IPS-20b (cell line): ENCODE data around the gene SLC4A4.

Experiments used
- H3K27ac ChIP-seq: one replicate; pipeline ENCODE4 v1.5.1; 2013; ENCODE audit warnings: low read length
- H3K27me3 ChIP-seq: 2 replicates; pipeline ENCODE4 v1.6.1; 2013; ENCODE audit warnings: mild to moderate bottlenecking, low read length, inconsistent platforms; ENCODE audit not compliant: insufficient read depth
- H3K36me3 ChIP-seq: 2 replicates; pipeline ENCODE4 v1.6.1; 2013; ENCODE audit warnings: low read depth, mild to moderate bottlenecking, inconsistent platforms, low read length, moderate library complexity; ENCODE audit not compliant: insufficient read depth
- H3K4me1 ChIP-seq: 2 replicates; pipeline ENCODE4 v1.6.1; 2013; ENCODE audit warnings: mild to moderate bottlenecking, control low read depth, inconsistent platforms, low read length, moderate library complexity; ENCODE audit not compliant: insufficient read depth
- H3K4me3 ChIP-seq: 2 replicates; pipeline ENCODE4 v1.5.1; 2013; ENCODE audit warnings: mild to moderate bottlenecking, low read length, inconsistent platforms
- H3K9ac ChIP-seq: 2 replicates; pipeline ENCODE4 v1.6.1; 2013; ENCODE audit warnings: low read depth, mild to moderate bottlenecking, inconsistent platforms, low read length, moderate library complexity
- H3K9me3 ChIP-seq: 2 replicates; pipeline ENCODE4 v1.6.1; 2013; ENCODE audit warnings: mild to moderate bottlenecking, low read depth, low read length, inconsistent platforms; ENCODE audit not compliant: insufficient read depth

Gene SLC4A4

GRCh38 chr4:71609167-71609566 is 270.3 kb downstream of the SLC4A4 start:
- Histone ChIP-seq H3K9ac (no peak overlapping the region), H3K36me3 (no peaks in the 10 kb centered on the region)

DNA sequence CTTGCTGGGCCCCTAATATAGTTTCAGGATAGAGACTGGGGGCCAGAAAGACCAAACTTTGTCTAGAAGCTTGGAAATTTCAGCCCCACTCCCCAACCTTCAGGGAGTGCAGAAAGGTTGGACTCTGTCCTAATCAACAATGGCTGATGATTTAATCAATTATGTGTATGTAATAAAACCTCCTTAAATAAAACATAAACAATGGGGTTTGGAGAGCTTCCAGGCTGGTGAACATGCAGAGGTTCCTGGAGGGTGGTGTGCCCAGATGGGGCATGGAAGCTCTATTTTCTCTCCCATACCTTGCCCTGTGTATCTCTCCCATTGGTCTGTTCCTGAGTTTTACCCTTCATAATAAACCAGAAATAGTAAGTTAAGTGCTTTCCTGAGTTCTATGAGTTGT is 270.8 kb downstream of the SLC4A4 start:
- Histone ChIP-seq H3K36me3 (no peaks in the 10 kb centered on the region), H3K9ac (no peak overlapping the region), H3K4me1 (peaks cover 4% of the 10 kb centered on the region; the same call in 1 of the 2 replicates), H3K4me3 (no peak overlapping the region), H3K9me3 (no peaks in the 10 kb centered on the region; the same call in 1 of the 2 replicates), H3K27ac (no peak overlapping the region), H3K27me3 (no peaks in the 10 kb centered on the region)

More at GRCh38 chr4:71609167-71609566, 270.3 kb downstream of the SLC4A4 start:
- Histone ChIP-seq H3K27me3 (no peaks in the 10 kb centered on the region), H3K27ac (no peak overlapping the region), H3K9me3 (no peaks in the 10 kb centered on the region; the same call in 1 of the 2 replicates), H3K4me3 (no peak overlapping the region), H3K4me1 (peaks cover 4% of the 10 kb centered on the region; the same call in 1 of the 2 replicates)

DNA sequence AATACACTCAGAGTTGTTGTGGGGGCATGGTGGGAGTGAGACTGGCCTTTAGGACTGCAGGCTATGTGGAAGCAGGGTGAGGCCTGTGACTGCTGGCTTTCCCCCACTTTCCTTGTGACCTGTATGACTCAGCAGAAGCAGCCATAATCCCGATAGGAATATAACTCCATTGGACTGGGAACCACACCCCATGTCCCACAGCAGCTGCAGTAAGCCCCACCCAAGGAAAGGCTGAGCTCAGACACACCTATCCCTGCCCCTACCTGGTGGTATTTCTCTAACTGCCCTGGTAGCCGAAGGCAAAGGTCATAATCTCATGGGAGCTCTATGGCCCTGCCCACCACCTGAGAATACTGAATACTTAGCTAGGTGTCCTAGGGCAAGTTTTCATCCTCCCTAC is 275.8 kb downstream of the SLC4A4 start:
- H3K4me3 ChIP-seq, result no peak overlapping the region
- no peak overlapping the region for H3K27ac ChIP-seq
- no peaks in the 10 kb centered on the region; the same call in 1 of the 2 replicates for H3K4me1 ChIP-seq
- no peaks in the 10 kb centered on the region for H3K36me3 ChIP-seq
- H3K9me3 ChIP-seq, result no peaks in the 10 kb centered on the region
- no peaks in the 10 kb centered on the region for H3K27me3 ChIP-seq
- no peak overlapping the region for H3K9ac ChIP-seq

GRCh38 chr4:71616168-71616811 is 277.5 kb downstream of the SLC4A4 start:
- H3K4me3 ChIP-seq, result no peak overlapping the region
- no peaks in the 10 kb centered on the region for H3K9me3 ChIP-seq
- H3K27ac ChIP-seq, result no peak overlapping the region
- no peaks in the 10 kb centered on the region for H3K36me3 ChIP-seq
- H3K4me1 ChIP-seq, result no peaks in the 10 kb centered on the region; the same call in 1 of the 2 replicates
- H3K9ac ChIP-seq, result no peak overlapping the region
- H3K27me3 ChIP-seq, result no peaks in the 10 kb centered on the region
